K562 (cell line): Measurements from ENCODE around the gene DLX2. TPM values are rescaled to one million over a fixed set of nuclear protein-coding genes. Genes with fewer than 3 reads are reported as not detected.
"Not testable (repeated sequence)": the region's sequence is repeated elsewhere in the genome, so short reads cannot be mapped to it uniquely, and the experiment has no call there.

ENCODE experiments used
- ATAC-seq: fragments of 200-7000 bp; cut with Tn5 transposase; 3 replicates; pipeline ENCODE4 v1.9.1; 2020; ENCODE audit warnings: moderate library complexity
- BruUV-seq: library from RNA; stranded (reverse); fragments of 400-500 nt; replicated peaks from 2 replicates; lab custom pipeline; 2021; lab: Mats Ljungman, UMichigan
- CTCF ChIA-PET: fragments of 300-600 bp; formaldehyde crosslinking; extraction: SDS; loops from one replicate; lab custom pipeline; 2021; ENCODE audit warnings: low intra/inter-chr PET ratio; lab: Yijun Ruan, JAX
- POLR2A ChIA-PET: fragments of 300-600, 350-650 bp; sonication (Branson Sonifier 250); formaldehyde crosslinking; extraction: SDS; loops from one replicate; lab custom pipeline; 2021; ENCODE audit warnings: antibody characterized with exemption, inconsistent platforms; lab: Yijun Ruan, JAX
- DNase-seq, 4 experiments: peaks; one replicate each; pipeline versions ENCODE4 v3.0.0 to v3.0.0-alpha.2; 2011 to 2018; ENCODE audit warnings: low spot score in 3 of 4, mixed read lengths in 3 of 4; ENCODE audit errors: extremely low read depth in 1 of 4
- FAIRE-seq: peaks from 2 replicates; lab custom pipeline; 2011; peaks lifted over from hg19 to GRCh38; lab: Jason Lieb, UNC
- H2AFZ ChIP-seq: 2 replicates; pipeline ENCODE4 v1.6.0; 2011; ENCODE audit warnings: low read depth, low read length, control low read depth, inconsistent platforms
- H3K27ac ChIP-seq: fragments of 200-600 bp; 3 replicates; pipeline ENCODE4 v1.8.0; 2011; ENCODE audit warnings: low read depth, mild to moderate bottlenecking, control low read depth, inconsistent platforms, low read length, moderate library complexity, mixed read lengths; ENCODE audit errors: extremely low read depth
- H3K27me3 ChIP-seq, 2 experiments: fragments of 300-600 bp in 1 of 2; 2 replicates in 1 of 2; 3 replicates in 1 of 2; pipeline versions ENCODE4 v1.6.0 to v1.8.0; 2011; ENCODE audit warnings: inconsistent platforms in 2 of 2, low read length in 2 of 2, mild to moderate bottlenecking in 1 of 2, mixed read lengths in 1 of 2, moderate library complexity in 1 of 2; ENCODE audit not compliant: control insufficient read depth in 2 of 2, insufficient read depth in 2 of 2
- H3K36me3 ChIP-seq: fragments of 300-600 bp; 3 replicates; pipeline ENCODE4 v1.8.0; 2011; ENCODE audit warnings: mild to moderate bottlenecking, low read length, inconsistent platforms; ENCODE audit not compliant: control insufficient read depth, insufficient read depth
- H3K4me1 ChIP-seq, 2 experiments: fragments of 200-600 bp in 1 of 2; replicated peaks in 1 of 2; 2 replicates in 1 of 2; 3 replicates in 1 of 2; pipeline versions ENCODE4 v1.5.1 to v1.8.0; 2011; ENCODE audit warnings: inconsistent platforms in 2 of 2, low read length in 2 of 2, mild to moderate bottlenecking in 1 of 2, mixed read lengths in 1 of 2, moderate library complexity in 1 of 2; ENCODE audit not compliant: control insufficient read depth in 2 of 2, insufficient read depth in 2 of 2
- H3K4me2 ChIP-seq: 2 replicates; pipeline ENCODE4 v1.6.1; 2011; ENCODE audit warnings: low read length, control low read depth, inconsistent platforms, mixed read lengths; ENCODE audit not compliant: insufficient read depth
- H3K4me3 ChIP-seq: fragments of 200-600 bp; sonication (generic), shearing (Covaris generic); 2 replicates; pipeline ENCODE4 v1.5.1; 2016; ENCODE audit warnings: control low read depth, inconsistent platforms
- H3K79me2 ChIP-seq: fragments of 200-600 bp; 3 replicates; pipeline ENCODE4 v1.8.0; 2011; ENCODE audit warnings: low read length, inconsistent platforms; ENCODE audit not compliant: control insufficient read depth, insufficient read depth
- H3K9ac ChIP-seq, 2 experiments: 2 replicates each; pipeline versions ENCODE4 v1.6.0 to v1.6.1; 2011; ENCODE audit warnings: low read depth in 2 of 2, low read length in 2 of 2, control low read depth in 1 of 2, inconsistent platforms in 1 of 2, mild to moderate bottlenecking in 1 of 2, mixed read lengths in 1 of 2; ENCODE audit not compliant: insufficient read depth in 1 of 2
- H3K9me1 ChIP-seq: one replicate; pipeline ENCODE4 v1.6.0; 2011; ENCODE audit warnings: inconsistent platforms, mild to moderate bottlenecking, low read length, moderate library complexity; ENCODE audit not compliant: control insufficient read depth, insufficient read depth
- H3K9me3 ChIP-seq: replicated peaks from 2 replicates; pipeline ENCODE4 v1.5.1; 2011; ENCODE audit warnings: low read depth, low read length, inconsistent platforms; ENCODE audit not compliant: control insufficient read depth, insufficient read depth
- H4K20me1 ChIP-seq: replicated peaks from 2 replicates; pipeline ENCODE4 v1.6.1; 2011; ENCODE audit warnings: low read length, inconsistent platforms, mixed read lengths; ENCODE audit not compliant: control insufficient read depth, insufficient read depth
- CC2D1A ChIP-seq: fragments of 450-650 bp; IDR thresholded peaks from 2 replicates; pipeline ENCODE4 v1.6.1; 2017; ENCODE audit warnings: mild to moderate bottlenecking
- CEBPB ChIP-seq: fragments of 450-650 bp; IDR thresholded peaks from 2 replicates; pipeline ENCODE4 v1.6.1; 2016; ENCODE audit warnings: missing genetic modification characterization, missing compliant biosample characterization
- DDX20 ChIP-seq: fragments of 450-650 bp; IDR thresholded peaks from 2 replicates; pipeline ENCODE4 v1.6.1; 2016; ENCODE audit warnings: missing genetic modification characterization, low read depth, mild to moderate bottlenecking, missing compliant biosample characterization, moderate library complexity
- SMC3 ChIP-seq: conservative IDR thresholded peaks from 2 replicates; pipeline ENCODE4 v1.6.1; 2011; ENCODE audit warnings: low read depth, low read length, improper control_type of control experiment; ENCODE audit not compliant: insufficient read depth
- SRF ChIP-seq, 2 experiments: fragments of 250-450, 450-650 bp in 1 of 2; sonication (Bioruptor Pico) in 1 of 2; sonication (generic) in 1 of 2; formaldehyde crosslinking; IDR thresholded peaks; 2 replicates each; pipeline versions ENCODE4 v1.5.0 to v1.5.1; 2020 to 2022; ENCODE audit warnings: mild to moderate bottlenecking in 1 of 2, missing genetic modification reagents in 1 of 2
- TBL1XR1 ChIP-seq, 2 experiments: IDR thresholded peaks; 2 replicates each; pipeline ENCODE4 v1.6.1; 2012; ENCODE audit warnings: improper control_type of control experiment in 2 of 2, low read length in 2 of 2, mild to moderate bottlenecking in 1 of 2
- XRCC4 ChIP-seq: IDR thresholded peaks from one replicate; pipeline ENCODE4 v1.6.1; 2011; ENCODE audit not compliant: insufficient read depth, insufficient read length; ENCODE audit errors: extremely low read depth
- YY1 ChIP-seq, 3 experiments: IDR thresholded peaks; 2 replicates each; pipeline ENCODE4 v1.6.1; 2011; ENCODE audit warnings: low read length in 2 of 3, mild to moderate bottlenecking in 2 of 3, moderate library complexity in 2 of 3, borderline replicate concordance in 1 of 3, control low read depth in 1 of 3, low read depth in 1 of 3; ENCODE audit not compliant: insufficient read depth in 3 of 3, insufficient replicate concordance in 2 of 3, control insufficient read depth in 1 of 3, insufficient read length in 1 of 3; ENCODE audit errors: extremely low read depth in 1 of 3
- ZNF121 ChIP-seq: sonication (generic); formaldehyde crosslinking; conservative IDR thresholded peaks from 2 replicates; pipeline ENCODE4 v1.8.0; 2022; ENCODE audit warnings: missing genetic modification reagents
- ZNF143 ChIP-seq: sonication (generic); formaldehyde crosslinking; IDR thresholded peaks from 2 replicates; pipeline ENCODE4 v1.9.0; 2022; ENCODE audit warnings: mild to moderate bottlenecking, missing genetic modification reagents
- ZNF23 ChIP-seq: fragments of 250-450 bp; sonication (Bioruptor Pico); IDR thresholded peaks from 2 replicates; pipeline ENCODE4 v1.4.0; 2020; ENCODE audit warnings: mild to moderate bottlenecking
- ZNF384 ChIP-seq: IDR thresholded peaks from 2 replicates; pipeline ENCODE4 v1.6.1; 2012; ENCODE audit warnings: low read depth, low read length, improper control_type of control experiment
- WGBS: fragments of 100-300 bp; shearing (Covaris generic); methylation state at CpG from one replicate; pipeline ENCODE4 v1.1.6; 2016; ENCODE audit warnings: low coverage, mixed read lengths; ENCODE audit not compliant: insufficient coverage; ENCODE audit errors: missing lambda C conversion rate; 5-methylcytosine and 5-hydroxymethylcytosine counted together
- in situ Hi-C: fragments of 300-500 bp; cut with MboI; formaldehyde crosslinking; loops from 4 replicates; pipeline ENCODE4 v1.15.0; 2018; ENCODE audit warnings: inconsistent platforms, mixed read lengths
- intact Hi-C: fragments of 100-400 bp; cut with micrococcal nuclease; formaldehyde crosslinking; loops from 2 replicates; pipeline ENCODE4 v1.14.2; 2022
- polyA plus RNA-seq, 8 experiments: library from polyadenylated mRNA; depleted of rRNA in 4 of 8; stranded (reverse) in 5 of 8; unstranded in 3 of 8; fragments of >200 nt; fragmentation: Nextera tagmentation in 2 of 8; fragmentation: Illumina TruSeq in 1 of 8; extraction: Ambion mirVana in 2 of 8; extraction: Trizol in 1 of 8; gene quantifications; 2 replicates each; pipeline versions ENCODE4 v1.2.1 to v1.2.3, GENCODE V29; 2011 to 2014; ENCODE audit warnings: inconsistent platforms in 1 of 8, missing spikeins in 1 of 8
- total RNA-seq, 7 experiments: library from RNA; depleted of rRNA in 6 of 7; stranded (reverse); fragments of >200 nt in 6 of 7; fragmentation: Illumina TruSeq in 2 of 7; extraction: Trizol in 2 of 7; gene quantifications; 2 replicates each; pipeline versions ENCODE4 v1.2.1 to v1.2.3, GENCODE V29; 2011 to 2021; ENCODE audit warnings: low replicate concordance in 1 of 7

Gene DLX2
- total and polyA plus RNA-seq, 9 of the 15 experiments (the other 6 are each of a cell fraction or from before 2014, with no cell fraction given) = 0.14 to 4.3 (median 0.86) TPM

DNA sequence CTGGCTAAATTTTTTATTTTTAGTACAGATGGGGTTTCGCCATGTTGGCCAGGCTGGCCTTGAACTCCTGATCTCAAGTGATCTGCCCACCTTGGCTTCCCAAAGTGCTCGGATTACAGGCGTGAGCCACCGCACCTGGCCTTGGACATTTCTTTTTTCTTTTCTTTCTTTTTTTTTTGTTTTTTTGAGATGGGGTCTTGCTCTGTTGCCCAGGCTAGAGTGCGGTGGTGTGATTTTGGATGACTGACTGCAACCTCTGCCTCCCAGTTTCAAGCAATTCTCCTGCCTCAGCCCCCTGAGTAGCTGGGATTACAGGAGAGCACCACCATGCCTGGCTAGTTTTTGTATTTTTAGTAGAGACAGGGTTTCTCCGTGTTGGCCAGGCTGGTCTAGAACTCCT is 11.5 kb upstream of the DLX2 start:
- H3K79me2 ChIP-seq, BruUV-seq, H3K4me1 ChIP-seq, ATAC-seq: not testable (repeated sequence)
- POLR2A ChIA-PET = interaction anchor here (0.6 to 1.7 kb wide), 3 partner anchors 10 to 502 kb away, joined by 3 to 6 read pairs (median 4); no protein-coding TSS in a partner anchor
- peak; percentile 63 for TF ChIP-seq ZNF121 (CRISPR knock-in tag)
- TF ChIP-seq, all 486 proteins: peak for 1; not testable (repeated sequence) for 485
- H3K36me3 ChIP-seq, H4K20me1 ChIP-seq, H3K27ac ChIP-seq, H3K4me2 ChIP-seq, H3K9me3 ChIP-seq, H3K27me3 ChIP-seq, H3K9ac ChIP-seq, DNase-seq, H2AFZ ChIP-seq, FAIRE-seq, H3K9me1 ChIP-seq, H3K4me3 ChIP-seq: not testable (repeated sequence)
- CTCF ChIA-PET = interaction anchor here (0.6 to 2.4 kb wide), 4 partner anchors 303 to 540 kb away, joined by 4 to 18 read pairs (median 6); no protein-coding TSS in a partner anchor
- in situ Hi-C loops (loop anchor here (25.0 kb wide), 1 partner anchor 1152 kb away; no protein-coding TSS in a partner anchor), intact Hi-C loops (loop anchor here (5.0 to 10.0 kb wide), 2 partner anchors 517 to 1139 kb away; no protein-coding TSS in a partner anchor)
- 29% methylated on average over 4 of the region's 6 CpGs for WGBS

GRCh38 chr2:172113617-172114016 is 10.9 kb upstream of the DLX2 start:
- DNase-seq = peak; percentile 39 to 70 (median 48)
- intact Hi-C loops = loop anchor here (5.0 to 10.0 kb wide), 2 partner anchors 516 to 1139 kb away; no protein-coding TSS in a partner anchor
- Histone ChIP-seq H3K79me2 (no peaks in the 10 kb centered on the region), H3K36me3 (no peaks in the 10 kb centered on the region), H3K9ac (no peak overlapping the region), H3K27ac (no peak overlapping the region), H3K4me1 (peaks cover 0 to 5% of the 10 kb centered on the region in 2 experiments; a peak in 1 of 5 replicates), H3K4me2 (no peak overlapping the region), H4K20me1 (no peaks in the 10 kb centered on the region), H3K4me3 (no peak overlapping the region), H2AFZ (no peak overlapping the region), H3K9me1 (no peaks in the 10 kb centered on the region), H3K9me3 (no peaks in the 10 kb centered on the region; the same call in 1 of the 2 replicates), H3K27me3 (peaks cover 2 to 6% of the 10 kb centered on the region in 2 experiments; a peak in 3 of 5 replicates)
- FAIRE-seq = peak; percentile 87
- in situ Hi-C loops = loop anchor here (25.0 kb wide), 1 partner anchor 1151 kb away; no protein-coding TSS in a partner anchor
- WGBS = 0% methylated on average over 2 of the region's 2 CpGs
- ChIA-PET POLR2A (interaction anchor here (0.6 to 1.7 kb wide), 4 partner anchors 9 to 631 kb away, joined by 3 to 6 read pairs (median 4); no protein-coding TSS in a partner anchor), CTCF (interaction anchor here (0.6 to 2.4 kb wide), 4 partner anchors 303 to 540 kb away, joined by 4 to 18 read pairs (median 6); no protein-coding TSS in a partner anchor)
- no TSS peak for BruUV-seq
- ATAC-seq = peak; percentile 92
- TF ChIP-seq XRCC4 = no peak
- 0 out of 2 replicates have a peak, but pooled peaks have one; percentile 24 for TF ChIP-seq CC2D1A
- no peak for TF ChIP-seq YY1 (IDR thresholded peaks at IDR 0.05; ENCODE audit: borderline replicate concordance in 1 of 3, control insufficient read depth in 1 of 3, extremely low read depth in 1 of 3, insufficient read depth in 3 of 3, insufficient read length in 1 of 3, insufficient replicate concordance in 2 of 3, low read depth in 1 of 3, low read length in 2 of 3)
- TF ChIP-seq ZNF23 (CRISPR knock-in tag) = no peak
- no peak for TF ChIP-seq ZNF384
- TF ChIP-seq CEBPB (tag) = peak; percentile 27; the same call in 1 of the 2 replicates
- TF ChIP-seq TBL1XR1 (IDR thresholded peaks at IDR 0.05; ENCODE audit: low read length in 2 of 2) = no peak
- TF ChIP-seq ZNF143 (CRISPR knock-in tag) = no peak
- no peak for TF ChIP-seq SRF (CRISPR knock-in tag; IDR thresholded peaks at IDR 0.05)
- TF ChIP-seq SMC3 = peak; percentile 59; the same call in 1 of the 2 replicates
- TF ChIP-seq DDX20 (tag) = no peak
